PFSK-1 (cell line): Measurements from ENCODE around the gene DPH1.

ENCODE experiments used
- FOXP2 ChIP-seq: optimal IDR thresholded peaks from 2 replicates; pipeline ENCODE3; 2011; ENCODE audit warnings: borderline replicate concordance, control low read depth, inconsistent platforms; ENCODE audit not compliant: insufficient read depth; ENCODE audit errors: extremely low read length, extremely low read depth
- POLR2AphosphoS5 ChIP-seq: IDR thresholded peaks from 2 replicates; pipeline ENCODE4 v1.6.1; 2012; ENCODE audit warnings: low read depth, mild to moderate bottlenecking, control low read depth, low read length, moderate library complexity
- TAF1 ChIP-seq: IDR thresholded peaks from 2 replicates; pipeline ENCODE4 v1.6.1; 2012; ENCODE audit warnings: low read length, control low read depth, borderline replicate concordance; ENCODE audit not compliant: insufficient read depth
- TF ChIP-seq, protein P1 (sequence below), 2 experiments: IDR thresholded peaks; 2 replicates each; pipeline versions ENCODE4 v1.6.1 to v1.8.0; 2011 to 2012; ENCODE audit warnings: low read depth in 2 of 2, low read length in 2 of 2, control low read depth in 1 of 2, inconsistent platforms in 1 of 2, mild to moderate bottlenecking in 1 of 2, moderate library complexity in 1 of 2; ENCODE audit not compliant: insufficient read depth in 1 of 2

DNA sequence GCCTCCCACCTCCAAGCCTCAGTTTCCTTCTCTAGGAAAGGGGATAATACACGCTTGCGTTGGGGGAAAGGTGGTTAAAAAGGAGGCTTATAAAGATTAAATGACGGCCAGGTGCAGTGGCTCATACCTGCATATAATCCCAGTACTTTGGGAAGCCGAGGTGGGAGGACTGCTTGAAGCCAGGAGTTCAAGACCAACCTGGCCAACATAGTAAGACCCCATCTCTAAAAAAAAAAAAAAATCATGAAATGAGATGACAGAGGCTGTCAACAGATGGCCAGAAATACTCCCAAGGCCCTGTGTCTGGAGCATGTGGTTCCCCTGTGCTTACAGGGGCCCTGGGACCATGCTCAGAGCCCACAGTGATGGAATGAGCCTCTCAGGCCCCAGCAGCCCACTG, 35.2 kb upstream of the DPH1 start:
- TF ChIP-seq POLR2AphosphoS5 (no peak), TAF1 (no peak), FOXP2 (no peak)
- TF ChIP-seq, protein P1, sequence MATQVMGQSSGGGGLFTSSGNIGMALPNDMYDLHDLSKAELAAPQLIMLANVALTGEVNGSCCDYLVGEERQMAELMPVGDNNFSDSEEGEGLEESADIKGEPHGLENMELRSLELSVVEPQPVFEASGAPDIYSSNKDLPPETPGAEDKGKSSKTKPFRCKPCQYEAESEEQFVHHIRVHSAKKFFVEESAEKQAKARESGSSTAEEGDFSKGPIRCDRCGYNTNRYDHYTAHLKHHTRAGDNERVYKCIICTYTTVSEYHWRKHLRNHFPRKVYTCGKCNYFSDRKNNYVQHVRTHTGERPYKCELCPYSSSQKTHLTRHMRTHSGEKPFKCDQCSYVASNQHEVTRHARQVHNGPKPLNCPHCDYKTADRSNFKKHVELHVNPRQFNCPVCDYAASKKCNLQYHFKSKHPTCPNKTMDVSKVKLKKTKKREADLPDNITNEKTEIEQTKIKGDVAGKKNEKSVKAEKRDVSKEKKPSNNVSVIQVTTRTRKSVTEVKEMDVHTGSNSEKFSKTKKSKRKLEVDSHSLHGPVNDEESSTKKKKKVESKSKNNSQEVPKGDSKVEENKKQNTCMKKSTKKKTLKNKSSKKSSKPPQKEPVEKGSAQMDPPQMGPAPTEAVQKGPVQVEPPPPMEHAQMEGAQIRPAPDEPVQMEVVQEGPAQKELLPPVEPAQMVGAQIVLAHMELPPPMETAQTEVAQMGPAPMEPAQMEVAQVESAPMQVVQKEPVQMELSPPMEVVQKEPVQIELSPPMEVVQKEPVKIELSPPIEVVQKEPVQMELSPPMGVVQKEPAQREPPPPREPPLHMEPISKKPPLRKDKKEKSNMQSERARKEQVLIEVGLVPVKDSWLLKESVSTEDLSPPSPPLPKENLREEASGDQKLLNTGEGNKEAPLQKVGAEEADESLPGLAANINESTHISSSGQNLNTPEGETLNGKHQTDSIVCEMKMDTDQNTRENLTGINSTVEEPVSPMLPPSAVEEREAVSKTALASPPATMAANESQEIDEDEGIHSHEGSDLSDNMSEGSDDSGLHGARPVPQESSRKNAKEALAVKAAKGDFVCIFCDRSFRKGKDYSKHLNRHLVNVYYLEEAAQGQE (IDR thresholded peaks at IDR 0.05; ENCODE audit: insufficient read depth in 1 of 2, low read depth in 2 of 2, low read length in 2 of 2): no peak
